OCI-LY1 (cell line): Measurements from ENCODE around the gene TUBA4B.

Experiments
- CTCF ChIP-seq: fragments of 200-600 bp; sonication (generic), shearing (Covaris generic); IDR thresholded peaks from 2 replicates; pipeline ENCODE4 v1.5.1; 2017; ENCODE audit warnings: mild to moderate bottlenecking, antibody characterized with exemption, low read length, moderate library complexity, mixed read lengths
- EZH2 ChIP-seq: fragments of 200-600 bp; sonication (generic), shearing (Covaris generic); IDR thresholded peaks from 2 replicates; pipeline ENCODE4 v1.8.0; 2017; ENCODE audit warnings: borderline replicate concordance, mixed run types, mild to moderate bottlenecking, antibody characterized with exemption, low read length, moderate library complexity, mixed read lengths

GRCh38 chr2:219278655-219279150 is 25.7 kb downstream of the TUBA4B start:
- TF ChIP-seq CTCF: no peak
- TF ChIP-seq EZH2: no peak
